Left ventricle myocardium inferior (tissue), 1 donor: ENCODE measurements around the gene PLA2R1. TPM values are rescaled to one million over a fixed set of nuclear protein-coding genes. Genes with fewer than 3 reads are reported as not detected.

ENCODE experiments used
- DNase-seq: peaks from one replicate; pipeline ENCODE4 v3.0.0-alpha.2; 2020
- H3K27ac ChIP-seq: fragments of 200-600 bp; replicated peaks from 2 replicates; pipeline ENCODE4 v1.8.0; 2021
- H3K27me3 ChIP-seq: fragments of 200-600 bp; 2 replicates; pipeline ENCODE4 v1.8.0; 2021; ENCODE audit warnings: low read depth
- H3K36me3 ChIP-seq: fragments of 200-600 bp; 2 replicates; pipeline ENCODE4 v1.8.0; 2021
- H3K4me1 ChIP-seq: fragments of 200-600 bp; 2 replicates; pipeline ENCODE4 v1.8.0; 2021
- H3K4me3 ChIP-seq: fragments of 200-600 bp; 2 replicates; pipeline ENCODE4 v1.8.0; 2021; ENCODE audit warnings: mild to moderate bottlenecking, moderate library complexity
- H3K9me3 ChIP-seq: fragments of 200-600 bp; replicated peaks from 2 replicates; pipeline ENCODE4 v1.8.0; 2021
- CTCF ChIP-seq: fragments of 200-600 bp; IDR thresholded peaks from 2 replicates; pipeline ENCODE4 v1.8.0; 2021; ENCODE audit warnings: antibody characterized with exemption, mild to moderate bottlenecking, borderline replicate concordance
- intact Hi-C: fragments of 100-400 bp; cut with micrococcal nuclease; formaldehyde crosslinking; loops from one replicate; pipeline ENCODE4 v1.11.0; 2022
- total RNA-seq: library from RNA; stranded (reverse); fragmentation: NEBNext Ultra II Directional; extraction: Animal tissue kit (Norgen Biotek cat#: 25700); gene quantifications from one replicate; pipeline ENCODE4 v1.2.1, GENCODE V29; 2021
- donor health status: DM: no; HTN: yes; CAD: no; lungs with severe emphysema.

The PLA2R1 gene
- total RNA-seq, 1 donor from 2014 or later, result 2.3 TPM

GRCh38 chr2:160105366-160105765 is 43.0 kb upstream of the PLA2R1 start:
- no peaks in the 10 kb centered on the region for H3K36me3 ChIP-seq
- H3K4me1 ChIP-seq, result no peaks in the 10 kb centered on the region
- H3K4me3 ChIP-seq, result no peak overlapping the region
- H3K27me3 ChIP-seq, result no peaks in the 10 kb centered on the region
- no peak overlapping the region for H3K27ac ChIP-seq
- intact Hi-C loops, result loop anchor here (10.0 kb wide), 1 partner anchor 889 kb away; no protein-coding TSS in a partner anchor
- DNase-seq, result no peak
- no peak for TF ChIP-seq CTCF
- no peaks in the 10 kb centered on the region for H3K9me3 ChIP-seq

- H3K27ac ChIP-seq, result no peak overlapping the region
- DNase-seq, result no peak
- H3K36me3 ChIP-seq, result no peaks in the 10 kb centered on the region
- H3K27me3 ChIP-seq, result no peaks in the 10 kb centered on the region
- TF ChIP-seq CTCF, result no peak
- no peaks in the 10 kb centered on the region for H3K9me3 ChIP-seq
- no peak overlapping the region for H3K4me3 ChIP-seq
- no peaks in the 10 kb centered on the region for H3K4me1 ChIP-seq
- intact Hi-C loops, result loop anchor here (10.0 kb wide), 1 partner anchor 891 kb away; no protein-coding TSS in a partner anchor
Observed at GRCh38 chr2:160104115-160104514, 41.7 kb upstream of the PLA2R1 start.

- Histone ChIP-seq H3K27ac (no peak overlapping the region), H3K9me3 (peaks cover 19% of the 10 kb centered on the region), H3K4me1 (no peaks in the 10 kb centered on the region), H3K27me3 (no peaks in the 10 kb centered on the region), H3K4me3 (no peak overlapping the region), H3K36me3 (no peaks in the 10 kb centered on the region)
- intact Hi-C loops, result no loop called here
- DNase-seq, result no peak
- no peak for TF ChIP-seq CTCF
Observed at GRCh38 chr2:160097326-160097725, 34.9 kb upstream of the PLA2R1 start.

- Histone ChIP-seq H3K27me3 (no peaks in the 10 kb centered on the region), H3K36me3 (no peaks in the 10 kb centered on the region), H3K4me3 (no peak overlapping the region), H3K4me1 (no peaks in the 10 kb centered on the region), H3K9me3 (peaks cover 23% of the 10 kb centered on the region), H3K27ac (no peak overlapping the region)
- intact Hi-C loops, result no loop called here
- no peak for DNase-seq
- no peak for TF ChIP-seq CTCF
Observed at GRCh38 chr2:160096409-160096808, 34.0 kb upstream of the PLA2R1 start.

- Histone ChIP-seq H3K27ac (no peak overlapping the region), H3K27me3 (no peaks in the 10 kb centered on the region), H3K36me3 (no peaks in the 10 kb centered on the region), H3K9me3 (peaks cover 62% of the 10 kb centered on the region), H3K4me1 (no peaks in the 10 kb centered on the region), H3K4me3 (no peak overlapping the region)
- no peak for DNase-seq
- intact Hi-C loops, result no loop called here
- no peak for TF ChIP-seq CTCF
Observed at GRCh38 chr2:160092445-160092844, 30.0 kb upstream of the PLA2R1 start.

GRCh38 chr2:160091381-160091780 is 29.0 kb upstream of the PLA2R1 start:
- no peaks in the 10 kb centered on the region for H3K4me1 ChIP-seq
- peaks cover 73% of the 10 kb centered on the region for H3K9me3 ChIP-seq
- DNase-seq, result no peak
- intact Hi-C loops, result no loop called here
- H3K27me3 ChIP-seq, result no peaks in the 10 kb centered on the region
- H3K4me3 ChIP-seq, result no peak overlapping the region
- H3K36me3 ChIP-seq, result no peaks in the 10 kb centered on the region
- no peak for TF ChIP-seq CTCF
- no peak overlapping the region for H3K27ac ChIP-seq
